ENCODE data around the gene AGFG2.
"Not testable (repeated sequence)": the region's sequence is repeated elsewhere in the genome, so short reads cannot be mapped to it uniquely, and the experiment has no call there.

AGFG2 gene

GRCh38 chr7:100496509-100496908 is 42.5 kb upstream of the AGFG2 start:
- TF ChIP-seq CTCF (IDR thresholded peaks at IDR 0.05; ENCODE audit: borderline replicate concordance, insufficient read depth, low read depth, low read length): no peak
- H3K4me3 ChIP-seq (ENCODE audit: low read depth, low read length): no peak overlapping the region

GRCh38 chr7:100500743-100501142 is 38.3 kb upstream of the AGFG2 start:
- H3K4me3 ChIP-seq (ENCODE audit: low read depth, low read length): not testable (repeated sequence)

- not testable (repeated sequence) for H3K4me3 ChIP-seq (ENCODE audit: low read depth, low read length)
Measured at GRCh38 chr7:100504031-100504430, 35.0 kb upstream of the AGFG2 start.

- no peak overlapping the region for H3K4me3 ChIP-seq (ENCODE audit: low read depth, low read length)
- TF ChIP-seq CTCF (IDR thresholded peaks at IDR 0.05; ENCODE audit: borderline replicate concordance, insufficient read depth, low read depth, low read length): no peak
Measured at GRCh38 chr7:100504887-100505611, 34.0 kb upstream of the AGFG2 start.

GRCh38 chr7:100506356-100506923 is 32.6 kb upstream of the AGFG2 start:
- no peak overlapping the region for H3K4me3 ChIP-seq (ENCODE audit: low read depth, low read length)
- no peak for TF ChIP-seq CTCF (IDR thresholded peaks at IDR 0.05; ENCODE audit: borderline replicate concordance, insufficient read depth, low read depth, low read length)

- TF ChIP-seq CTCF (IDR thresholded peaks at IDR 0.05; ENCODE audit: borderline replicate concordance, insufficient read depth, low read depth, low read length): no peak
Measured at GRCh38 chr7:100509231-100509630, 29.8 kb upstream of the AGFG2 start.

GRCh38 chr7:100510437-100511239 is 28.4 kb upstream of the AGFG2 start:
- no peak overlapping the region for H3K4me3 ChIP-seq (ENCODE audit: low read depth, low read length)
- TF ChIP-seq CTCF (IDR thresholded peaks at IDR 0.05; ENCODE audit: borderline replicate concordance, insufficient read depth, low read depth, low read length): no peak

More at GRCh38 chr7:100509231-100509630, 29.8 kb upstream of the AGFG2 start:
- no peak overlapping the region for H3K4me3 ChIP-seq (ENCODE audit: low read depth, low read length)
